ENCODE measurements around the gene WDR74.

DNA sequence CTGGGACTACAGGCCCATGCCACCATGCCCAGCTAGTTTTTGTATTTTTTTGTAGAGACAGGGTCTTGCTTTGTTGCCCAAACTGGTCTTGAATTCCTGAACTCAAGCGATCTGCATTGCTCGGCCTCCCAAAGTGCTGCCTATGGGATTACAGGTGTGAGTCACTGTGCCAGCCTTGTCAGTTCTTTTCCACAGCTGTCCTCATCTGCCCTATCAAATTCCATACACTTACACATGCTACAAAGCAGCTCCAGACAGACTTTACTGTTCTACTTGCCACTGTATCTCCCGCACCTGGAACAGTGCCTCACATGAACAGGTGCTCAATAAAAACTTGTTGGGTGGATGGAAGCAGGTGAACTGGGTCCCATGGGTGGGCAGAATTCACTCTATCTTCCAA, 15.7 kb downstream of the WDR74 start:
- TF ChIP-seq, protein P1, sequence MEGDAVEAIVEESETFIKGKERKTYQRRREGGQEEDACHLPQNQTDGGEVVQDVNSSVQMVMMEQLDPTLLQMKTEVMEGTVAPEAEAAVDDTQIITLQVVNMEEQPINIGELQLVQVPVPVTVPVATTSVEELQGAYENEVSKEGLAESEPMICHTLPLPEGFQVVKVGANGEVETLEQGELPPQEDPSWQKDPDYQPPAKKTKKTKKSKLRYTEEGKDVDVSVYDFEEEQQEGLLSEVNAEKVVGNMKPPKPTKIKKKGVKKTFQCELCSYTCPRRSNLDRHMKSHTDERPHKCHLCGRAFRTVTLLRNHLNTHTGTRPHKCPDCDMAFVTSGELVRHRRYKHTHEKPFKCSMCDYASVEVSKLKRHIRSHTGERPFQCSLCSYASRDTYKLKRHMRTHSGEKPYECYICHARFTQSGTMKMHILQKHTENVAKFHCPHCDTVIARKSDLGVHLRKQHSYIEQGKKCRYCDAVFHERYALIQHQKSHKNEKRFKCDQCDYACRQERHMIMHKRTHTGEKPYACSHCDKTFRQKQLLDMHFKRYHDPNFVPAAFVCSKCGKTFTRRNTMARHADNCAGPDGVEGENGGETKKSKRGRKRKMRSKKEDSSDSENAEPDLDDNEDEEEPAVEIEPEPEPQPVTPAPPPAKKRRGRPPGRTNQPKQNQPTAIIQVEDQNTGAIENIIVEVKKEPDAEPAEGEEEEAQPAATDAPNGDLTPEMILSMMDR (IDR thresholded peaks at IDR 0.05): no peak
- no peak for TF ChIP-seq CHD4 (IDR thresholded peaks at IDR 0.05; ENCODE audit: borderline replicate concordance)
- TF ChIP-seq POLR2A (IDR thresholded peaks at IDR 0.05; ENCODE audit: low read length): no peak
- TF ChIP-seq NPAS2 (CRISPR knock-in tag; IDR thresholded peaks at IDR 0.05; ENCODE audit: borderline replicate concordance): no peak
- TF ChIP-seq ZFP36 (IDR thresholded peaks at IDR 0.05; ENCODE audit: borderline replicate concordance, partially characterized antibody): no peak
- TF ChIP-seq SMC3 (IDR thresholded peaks at IDR 0.05): no peak
- TF ChIP-seq HOXA7 (CRISPR knock-in tag; IDR thresholded peaks at IDR 0.05): no peak
- no peak for TF ChIP-seq MYC (IDR thresholded peaks at IDR 0.05; ENCODE audit: borderline replicate concordance, low read length)
- no peak for TF ChIP-seq JUNB (IDR thresholded peaks at IDR 0.05)
- TF ChIP-seq, protein P2, sequence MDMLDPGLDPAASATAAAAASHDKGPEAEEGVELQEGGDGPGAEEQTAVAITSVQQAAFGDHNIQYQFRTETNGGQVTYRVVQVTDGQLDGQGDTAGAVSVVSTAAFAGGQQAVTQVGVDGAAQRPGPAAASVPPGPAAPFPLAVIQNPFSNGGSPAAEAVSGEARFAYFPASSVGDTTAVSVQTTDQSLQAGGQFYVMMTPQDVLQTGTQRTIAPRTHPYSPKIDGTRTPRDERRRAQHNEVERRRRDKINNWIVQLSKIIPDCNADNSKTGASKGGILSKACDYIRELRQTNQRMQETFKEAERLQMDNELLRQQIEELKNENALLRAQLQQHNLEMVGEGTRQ (IDR thresholded peaks at IDR 0.05): no peak
- no peak for TF ChIP-seq JUN (IDR thresholded peaks at IDR 0.05)
- TF ChIP-seq, protein P3, sequence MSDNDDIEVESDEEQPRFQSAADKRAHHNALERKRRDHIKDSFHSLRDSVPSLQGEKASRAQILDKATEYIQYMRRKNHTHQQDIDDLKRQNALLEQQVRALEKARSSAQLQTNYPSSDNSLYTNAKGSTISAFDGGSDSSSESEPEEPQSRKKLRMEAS (IDR thresholded peaks at IDR 0.05): no peak
- no peak for TF ChIP-seq RAD21 (conservative IDR thresholded peaks at IDR 0.05 in 1 of 2, IDR thresholded peaks at IDR 0.05 in 1 of 2)
- TF ChIP-seq RCOR1 (IDR thresholded peaks at IDR 0.05; ENCODE audit: low read depth, low read length): no peak
